Measurements from ENCODE around the gene DENND4C.

DNA sequence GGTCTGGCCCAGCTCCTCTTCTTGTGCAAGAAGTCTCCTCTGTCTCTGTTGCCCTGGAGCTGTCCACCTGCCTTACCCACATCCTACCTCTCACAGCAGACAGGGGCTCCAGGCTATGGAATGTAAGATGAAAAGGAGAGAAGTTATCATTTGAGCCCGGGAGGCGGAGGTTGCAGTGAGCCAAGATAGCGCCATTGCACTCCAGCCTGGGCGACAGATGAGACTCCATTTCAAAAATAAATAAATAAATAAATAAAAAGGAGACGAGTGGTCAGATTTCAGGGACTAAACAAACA, 37.5 kb upstream of the DENND4C start:
- TF ChIP-seq, protein P1, sequence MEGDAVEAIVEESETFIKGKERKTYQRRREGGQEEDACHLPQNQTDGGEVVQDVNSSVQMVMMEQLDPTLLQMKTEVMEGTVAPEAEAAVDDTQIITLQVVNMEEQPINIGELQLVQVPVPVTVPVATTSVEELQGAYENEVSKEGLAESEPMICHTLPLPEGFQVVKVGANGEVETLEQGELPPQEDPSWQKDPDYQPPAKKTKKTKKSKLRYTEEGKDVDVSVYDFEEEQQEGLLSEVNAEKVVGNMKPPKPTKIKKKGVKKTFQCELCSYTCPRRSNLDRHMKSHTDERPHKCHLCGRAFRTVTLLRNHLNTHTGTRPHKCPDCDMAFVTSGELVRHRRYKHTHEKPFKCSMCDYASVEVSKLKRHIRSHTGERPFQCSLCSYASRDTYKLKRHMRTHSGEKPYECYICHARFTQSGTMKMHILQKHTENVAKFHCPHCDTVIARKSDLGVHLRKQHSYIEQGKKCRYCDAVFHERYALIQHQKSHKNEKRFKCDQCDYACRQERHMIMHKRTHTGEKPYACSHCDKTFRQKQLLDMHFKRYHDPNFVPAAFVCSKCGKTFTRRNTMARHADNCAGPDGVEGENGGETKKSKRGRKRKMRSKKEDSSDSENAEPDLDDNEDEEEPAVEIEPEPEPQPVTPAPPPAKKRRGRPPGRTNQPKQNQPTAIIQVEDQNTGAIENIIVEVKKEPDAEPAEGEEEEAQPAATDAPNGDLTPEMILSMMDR (conservative IDR thresholded peaks at IDR 0.05 in 1 of 2, IDR thresholded peaks at IDR 0.05 in 1 of 2; ENCODE audit: low read depth in 1 of 2, low read length in 2 of 2) = no peak
- no peak for TF ChIP-seq EZH2 (IDR thresholded peaks at IDR 0.05; ENCODE audit: low read length, missing control alignments)

Data from fibroblast of lung (primary cell).